ENCODE measurements around the gene KRTAP4-7. TPM values are rescaled to one million over a fixed set of nuclear protein-coding genes. Genes with fewer than 3 reads are reported as not detected.
"Not testable (repeated sequence)": the region's sequence is repeated elsewhere in the genome, so short reads cannot be mapped to it uniquely, and the experiment has no call there.

The KRTAP4-7 gene
- total RNA-seq, 4 donors from 2014 or later, result not detected

- Histone ChIP-seq H3K4me3 (no peak overlapping the region), H3K27me3 (peaks cover 0 to 18% (median 0%) of the 10 kb centered on the region in 4 donors), H3K4me1 (no peaks in the 10 kb centered on the region), H3K36me3 (no peaks in the 10 kb centered on the region), H3K9me3 (no peaks in the 10 kb centered on the region), H3K27ac (no peak overlapping the region)
- 81% methylated on average over 1 of the region's 1 CpG for WGBS, 2 donors
- intact Hi-C loops (cut with DNase I), result no loop called here
- no peak for TF ChIP-seq POLR2A (IDR thresholded peaks at IDR 0.05)
- no peak for DNase-seq
These were observed 19.9 kb downstream of the KRTAP4-7 start for GRCh38 chr17:41103896-41104295.

- H3K4me1 ChIP-seq; DNase-seq; H3K27ac ChIP-seq; H3K4me3 ChIP-seq; intact Hi-C loops (cut with DNase I); H3K9me3 ChIP-seq; H3K36me3 ChIP-seq: not testable (repeated sequence)
- 34 to 43% methylated on average over 2 of the region's 2 CpGs for WGBS, 2 donors
- H3K27me3 ChIP-seq, result peaks cover 0 to 18% (median 0%) of the 10 kb centered on the region in 4 donors
These were observed 20.6 kb downstream of the KRTAP4-7 start for GRCh38 chr17:41104386-41105038.

GRCh38 chr17:41105347-41105746 lies 21.4 kb downstream of the KRTAP4-7 start, which contains the start of gene KRTAP4-9:
TSS of gene KRTAP4-9 (plus strand) at chr17:41105389. CDS start at chr17:41105389, 0 bp downstream.
- intact Hi-C loops (cut with DNase I); H3K36me3 ChIP-seq; H3K27ac ChIP-seq; H3K9me3 ChIP-seq; H3K4me3 ChIP-seq; H3K4me1 ChIP-seq; DNase-seq: not testable (repeated sequence)
- peaks cover 0 to 18% (median 0%) of the 10 kb centered on the region in 4 donors for H3K27me3 ChIP-seq
- WGBS, 2 donors, result 87% methylated on average over 5 of the region's 10 CpGs; no CpG with 5 or more reads in 1 of the 2 donors

- Histone ChIP-seq H3K27me3 (peaks cover 0 to 18% (median 0%) of the 10 kb centered on the region in 4 donors), H3K4me3 (no peak overlapping the region), H3K4me1 (no peaks in the 10 kb centered on the region), H3K9me3 (no peaks in the 10 kb centered on the region), H3K36me3 (no peaks in the 10 kb centered on the region), H3K27ac (no peak overlapping the region)
- no peak for DNase-seq
- 63 to 82% methylated on average over 1 of the region's 1 CpG for WGBS, 2 donors
- TF ChIP-seq POLR2A (IDR thresholded peaks at IDR 0.05) (no peak), CTCF (IDR thresholded peaks at IDR 0.05) (no peak)
- intact Hi-C loops (cut with DNase I), result no loop called here
These were observed 24.0 kb downstream of the KRTAP4-7 start for GRCh38 chr17:41107941-41108450.

- intact Hi-C loops (cut with DNase I); H3K27ac ChIP-seq; H3K4me1 ChIP-seq; H3K9me3 ChIP-seq; H3K36me3 ChIP-seq; H3K4me3 ChIP-seq; DNase-seq: not testable (repeated sequence)
- H3K27me3 ChIP-seq, result peaks cover 0 to 19% (median 0%) of the 10 kb centered on the region in 4 donors
- WGBS, 2 donors, result 0 to 36% methylated on average over 1 of the region's 1 CpG
These were observed 24.9 kb downstream of the KRTAP4-7 start for GRCh38 chr17:41108728-41109386.

GRCh38 chr17:41111151-41111885 lies 27.4 kb downstream of the KRTAP4-7 start:
- no peak for TF ChIP-seq POLR2A (IDR thresholded peaks at IDR 0.05)
- no peak for TF ChIP-seq CTCF (IDR thresholded peaks at IDR 0.05)
- Histone ChIP-seq H3K27me3 (peaks cover 0 to 17% (median 0%) of the 10 kb centered on the region in 4 donors), H3K27ac (no peak overlapping the region), H3K36me3 (no peaks in the 10 kb centered on the region), H3K4me3 (no peak overlapping the region), H3K4me1 (no peaks in the 10 kb centered on the region), H3K9me3 (no peaks in the 10 kb centered on the region)
- 74 to 82% methylated on average over 2 of the region's 2 CpGs for WGBS, 2 donors
- intact Hi-C loops (cut with DNase I), result no loop called here
- DNase-seq, result no peak

GRCh38 chr17:41116297-41116696 lies 32.3 kb downstream of the KRTAP4-7 start:
- H3K4me3 ChIP-seq, result no peak overlapping the region
- no peak for DNase-seq
- intact Hi-C loops (cut with DNase I), result no loop called here
- no peaks in the 10 kb centered on the region for H3K4me1 ChIP-seq
- H3K27me3 ChIP-seq, result peaks cover 0 to 18% (median 0%) of the 10 kb centered on the region in 4 donors
- no peak overlapping the region for H3K27ac ChIP-seq
- no peaks in the 10 kb centered on the region for H3K36me3 ChIP-seq
- H3K9me3 ChIP-seq, result no peaks in the 10 kb centered on the region
- 61 to 62% methylated on average over 5 of the region's 5 CpGs for WGBS, 2 donors
- TF ChIP-seq POLR2A (IDR thresholded peaks at IDR 0.05) (no peak), CTCF (IDR thresholded peaks at IDR 0.05) (no peak)

GRCh38 chr17:41117846-41118386 lies 34.0 kb downstream of the KRTAP4-7 start, which contains the start of gene KRTAP4-11:
TSS of gene KRTAP4-11 (minus strand) at chr17:41118373. CDS start at chr17:41118315, 58 bp downstream.
- DNase-seq; H3K36me3 ChIP-seq; intact Hi-C loops (cut with DNase I); H3K9me3 ChIP-seq; H3K4me1 ChIP-seq; H3K27ac ChIP-seq; H3K4me3 ChIP-seq: not testable (repeated sequence)
- 71 to 78% methylated on average over 7 to 10 of the region's 10 CpGs for WGBS, 2 donors
- H3K27me3 ChIP-seq, result peaks cover 0 to 26% (median 0%) of the 10 kb centered on the region in 4 donors
